Stimulated activated naive CD4-positive, alpha-beta T cell (primary cell): ENCODE results near the gene CAPS2.
"Not testable (repeated sequence)": the region's sequence is repeated elsewhere in the genome, so short reads cannot be mapped to it uniquely, and the experiment has no call there.

Experiments
- DNase-seq, 6 experiments: peaks; one replicate each; lab custom pipeline; 2025; lab: John Stamatoyannopoulos, UW

The CAPS2 gene

GRCh38 chr12:75329918-75330826, at the start of gene CAPS2:
CAPS2 (minus strand) TSS chr12:75330324; CDS start chr12:75326498, 3,826 bp downstream.
- peak; percentile 10 to 49 (median 35) for DNase-seq

- no peak for DNase-seq
Measured at GRCh38 chr12:75378354-75378753, 48.2 kb upstream of the CAPS2 start.

- DNase-seq = no peak
Measured at GRCh38 chr12:75374971-75375370, 44.8 kb upstream of the CAPS2 start.

GRCh38 chr12:75366629-75367028, 36.5 kb upstream of the CAPS2 start:
- DNase-seq = no peak

- no peak for DNase-seq
Measured at GRCh38 chr12:75364919-75365318, 34.8 kb upstream of the CAPS2 start.

GRCh38 chr12:75361408-75361807, 31.3 kb upstream of the CAPS2 start:
- DNase-seq = no peak

- no peak for DNase-seq
Measured at GRCh38 chr12:75360920-75361319, 30.8 kb upstream of the CAPS2 start.

- DNase-seq = no peak
Measured at GRCh38 chr12:75354011-75354410, 23.9 kb upstream of the CAPS2 start.

- DNase-seq = no peak
Measured at GRCh38 chr12:75350413-75350812, 20.3 kb upstream of the CAPS2 start.

GRCh38 chr12:75349946-75350345, 19.8 kb upstream of the CAPS2 start:
- no peak for DNase-seq

GRCh38 chr12:75346215-75346614, 16.1 kb upstream of the CAPS2 start:
- DNase-seq = not testable (repeated sequence)

- DNase-seq = no peak
Measured at GRCh38 chr12:75345531-75345930, 15.4 kb upstream of the CAPS2 start.

- DNase-seq = no peak
Measured at GRCh38 chr12:75341873-75342272, 11.7 kb upstream of the CAPS2 start.

GRCh38 chr12:75337905-75338304, 7.8 kb upstream of the CAPS2 start:
- no peak for DNase-seq

GRCh38 chr12:75334384-75335030, 4.4 kb upstream of the CAPS2 start, which contains the start of gene GLIPR1L1:
GLIPR1L1 (plus strand) TSS chr12:75334670; CDS start chr12:75334729, 59 bp downstream.
- peak; percentile 46 to 78 (median 67) for DNase-seq

- no peak for DNase-seq
Measured at GRCh38 chr12:75327642-75328041, 2.5 kb downstream of the CAPS2 start.

- no peak for DNase-seq
Measured at GRCh38 chr12:75323663-75324062, 6.5 kb downstream of the CAPS2 start.

- DNase-seq = no peak
Measured at GRCh38 chr12:75322464-75322863, 7.7 kb downstream of the CAPS2 start.

- no peak for DNase-seq
Measured at GRCh38 chr12:75317784-75318183, 12.3 kb downstream of the CAPS2 start.

GRCh38 chr12:75315518-75315917, 14.6 kb downstream of the CAPS2 start:
- DNase-seq = no peak

- DNase-seq = no peak
Measured at GRCh38 chr12:75311369-75311768, 18.8 kb downstream of the CAPS2 start.

GRCh38 chr12:75308279-75308678, 21.8 kb downstream of the CAPS2 start:
- no peak for DNase-seq
